Caki2 (cell line): ENCODE data around the gene KLF15. TPM values are rescaled to one million over a fixed set of nuclear protein-coding genes. Genes with fewer than 3 reads are reported as not detected.

Experiments
- DNase-seq: peaks from one replicate; pipeline ENCODE4 v3.0.0-alpha.2; 2015; ENCODE audit warnings: low read depth
- in situ Hi-C: cut with HindIII; loops from 2 replicates; pipeline ENCODE4 v1.10.0; 2016; ENCODE audit warnings: low sequenced_read_pairs, low pct_unique_long_range_greater_than_20kb, mixed read lengths
- total RNA-seq: library from RNA; depleted of rRNA; stranded (reverse); fragments of >200 nt; shearing (Covaris generic); gene quantifications from 2 replicates; pipeline ENCODE4 v1.2.3, GENCODE V29; 2014; ENCODE audit warnings: low replicate concordance

Gene KLF15
- total RNA-seq, 1 experiment from 2014 or later, result not detected

GRCh38 chr3:126367316-126367805 is 10.2 kb upstream of the KLF15 start:
- in situ Hi-C loops, result no loop called here
- DNase-seq, result peak; percentile 24

GRCh38 chr3:126365351-126366277 is 8.4 kb upstream of the KLF15 start:
- no peak for DNase-seq
- in situ Hi-C loops, result no loop called here

GRCh38 chr3:126364731-126365301 is 7.6 kb upstream of the KLF15 start:
- no peak for DNase-seq
- in situ Hi-C loops, result no loop called here

- in situ Hi-C loops, result no loop called here
- DNase-seq, result no peak
Measured at GRCh38 chr3:126364130-126364695, 7.0 kb upstream of the KLF15 start.

GRCh38 chr3:126361211-126361610 is 4.0 kb upstream of the KLF15 start:
- in situ Hi-C loops, result no loop called here
- DNase-seq, result no peak

- no peak for DNase-seq
- in situ Hi-C loops, result no loop called here
Measured at GRCh38 chr3:126360714-126361060, 3.5 kb upstream of the KLF15 start.

- DNase-seq, result no peak
- in situ Hi-C loops, result no loop called here
Measured at GRCh38 chr3:126360046-126360713, 3.0 kb upstream of the KLF15 start.

- no peak for DNase-seq
- in situ Hi-C loops, result no loop called here
Measured at GRCh38 chr3:126358816-126359181, 1.6 kb upstream of the KLF15 start.

- in situ Hi-C loops, result no loop called here
- no peak for DNase-seq
Measured at GRCh38 chr3:126358038-126358815, 1.0 kb upstream of the KLF15 start.

- in situ Hi-C loops, result no loop called here
- no peak for DNase-seq
Measured at GRCh38 chr3:126356373-126357264, 589 bp downstream of the KLF15 start.

- DNase-seq, result no peak
- in situ Hi-C loops, result no loop called here
Measured at GRCh38 chr3:126355777-126356372, 1.3 kb downstream of the KLF15 start.

GRCh38 chr3:126355251-126355650 is 2.0 kb downstream of the KLF15 start:
- in situ Hi-C loops, result no loop called here
- no peak for DNase-seq

- no peak for DNase-seq
- in situ Hi-C loops, result no loop called here
Measured at GRCh38 chr3:126354776-126355175, 2.4 kb downstream of the KLF15 start.

- DNase-seq, result no peak
- in situ Hi-C loops, result no loop called here
Measured at GRCh38 chr3:126353694-126354321, 3.4 kb downstream of the KLF15 start.

- no peak for DNase-seq
- in situ Hi-C loops, result no loop called here
Measured at GRCh38 chr3:126352476-126353454, 4.4 kb downstream of the KLF15 start.
